Peyer's patch (tissue), 4 donors: ENCODE results near the gene GMCL2. TPM values are rescaled to one million over a fixed set of nuclear protein-coding genes. Genes with fewer than 3 reads are reported as not detected.

Experiments
- DNase-seq, 3 donors: peaks; one replicate each; pipeline ENCODE4 v3.0.0-alpha.2; 2017 to 2019
- H3K27ac ChIP-seq, 4 donors: fragments of 200-600 bp; sonication (generic); one replicate each; pipeline ENCODE4 v1.5.1; 2016 to 2019
- H3K27me3 ChIP-seq, 2 donors: fragments of 200-600 bp; sonication (generic); one replicate each; pipeline ENCODE4 v1.5.1; 2019
- H3K36me3 ChIP-seq, 3 donors: fragments of 200-600 bp; sonication (generic); one replicate each; pipeline ENCODE4 v1.5.1; 2016 to 2019
- H3K4me1 ChIP-seq, 4 donors: fragments of 200-600 bp; sonication (generic); one replicate each; pipeline ENCODE4 v1.5.1; 2016 to 2019
- H3K4me3 ChIP-seq, 4 donors: fragments of 200-600 bp; sonication (generic); 1 replicate in 3 of 4; 2 replicates in 1 of 4; pipeline ENCODE4 v1.5.1; 2016 to 2019; ENCODE audit warnings: mild to moderate bottlenecking in 1 of 4
- H3K9me3 ChIP-seq, 4 donors: fragments of 200-600 bp; sonication (generic); one replicate each; pipeline ENCODE4 v1.5.1; 2016 to 2019; ENCODE audit warnings: mild to moderate bottlenecking in 1 of 4
- CTCF ChIP-seq, 6 experiments: fragments of 450-650 bp in 4 of 6; fragments of 200-600 bp in 2 of 6; sonication (generic) in 1 of 6; IDR thresholded peaks; one replicate each; pipeline ENCODE4 v1.5.1; 2017 to 2019; ENCODE audit warnings: antibody characterized with exemption in 6 of 6, mild to moderate bottlenecking in 3 of 6, moderate library complexity in 1 of 6
- POLR2A ChIP-seq, 2 donors: fragments of 450-650 bp; IDR thresholded peaks; one replicate each; pipeline ENCODE4 v1.5.1; 2017; ENCODE audit warnings: antibody characterized with exemption in 2 of 2, mild to moderate bottlenecking in 2 of 2, moderate library complexity in 2 of 2
- total RNA-seq, 4 donors: library from RNA; depleted of rRNA; stranded (reverse); fragments of >200 nt; gene quantifications; one replicate each; pipeline ENCODE4 v1.1.0, GENCODE V29; 2016

The GMCL2 gene
- total RNA-seq, 4 donors from 2014 or later = not detected

- H3K9me3 ChIP-seq = no peaks in the 10 kb centered on the region
- no peaks in the 10 kb centered on the region for H3K4me1 ChIP-seq
- H3K27me3 ChIP-seq = no peaks in the 10 kb centered on the region
- no peak for DNase-seq
- H3K27ac ChIP-seq = no peak overlapping the region
- no peak overlapping the region for H3K4me3 ChIP-seq
- H3K36me3 ChIP-seq = no peaks in the 10 kb centered on the region
- TF ChIP-seq POLR2A (IDR thresholded peaks at IDR 0.05) (no peak), CTCF (IDR thresholded peaks at IDR 0.05) (no peak)
These were observed 6.9 kb upstream of the GMCL2 start for GRCh38 chr5:178194026-178194425.

- Histone ChIP-seq H3K27me3 (no peaks in the 10 kb centered on the region), H3K4me1 (no peaks in the 10 kb centered on the region), H3K36me3 (no peaks in the 10 kb centered on the region), H3K4me3 (no peak overlapping the region), H3K9me3 (no peaks in the 10 kb centered on the region), H3K27ac (no peak overlapping the region)
- no peak for TF ChIP-seq CTCF (IDR thresholded peaks at IDR 0.05)
- TF ChIP-seq POLR2A (IDR thresholded peaks at IDR 0.05) = no peak
- DNase-seq = no peak
These were observed 6.2 kb upstream of the GMCL2 start for GRCh38 chr5:178193251-178193809.

GRCh38 chr5:178192787-178193186, 5.6 kb upstream of the GMCL2 start:
- H3K4me3 ChIP-seq = no peak overlapping the region
- H3K27ac ChIP-seq = no peak overlapping the region
- H3K4me1 ChIP-seq = no peaks in the 10 kb centered on the region
- no peaks in the 10 kb centered on the region for H3K36me3 ChIP-seq
- TF ChIP-seq CTCF (IDR thresholded peaks at IDR 0.05) (no peak), POLR2A (IDR thresholded peaks at IDR 0.05) (no peak)
- DNase-seq = no peak
- no peaks in the 10 kb centered on the region for H3K27me3 ChIP-seq
- H3K9me3 ChIP-seq = no peaks in the 10 kb centered on the region

- Histone ChIP-seq H3K27me3 (no peaks in the 10 kb centered on the region), H3K9me3 (no peaks in the 10 kb centered on the region), H3K36me3 (no peaks in the 10 kb centered on the region), H3K4me1 (no peaks in the 10 kb centered on the region), H3K27ac (no peak overlapping the region), H3K4me3 (no peak overlapping the region)
- no peak for DNase-seq
- TF ChIP-seq CTCF (IDR thresholded peaks at IDR 0.05) (no peak), POLR2A (IDR thresholded peaks at IDR 0.05) (no peak)
These were observed 5.1 kb upstream of the GMCL2 start for GRCh38 chr5:178192244-178192643.

- no peak overlapping the region for H3K27ac ChIP-seq
- H3K27me3 ChIP-seq = no peaks in the 10 kb centered on the region
- H3K4me1 ChIP-seq = no peaks in the 10 kb centered on the region
- no peak for DNase-seq
- H3K4me3 ChIP-seq = no peak overlapping the region
- no peaks in the 10 kb centered on the region for H3K9me3 ChIP-seq
- no peak for TF ChIP-seq CTCF (IDR thresholded peaks at IDR 0.05)
- no peak for TF ChIP-seq POLR2A (IDR thresholded peaks at IDR 0.05)
- H3K36me3 ChIP-seq = no peaks in the 10 kb centered on the region
These were observed 4.5 kb upstream of the GMCL2 start for GRCh38 chr5:178191661-178192060.

- DNase-seq = no peak
- no peak for TF ChIP-seq CTCF (IDR thresholded peaks at IDR 0.05)
- TF ChIP-seq POLR2A (IDR thresholded peaks at IDR 0.05) = no peak
- no peaks in the 10 kb centered on the region for H3K27me3 ChIP-seq
- H3K4me1 ChIP-seq = no peaks in the 10 kb centered on the region
- no peak overlapping the region for H3K27ac ChIP-seq
- H3K36me3 ChIP-seq = no peaks in the 10 kb centered on the region
- no peak overlapping the region for H3K4me3 ChIP-seq
- H3K9me3 ChIP-seq = no peaks in the 10 kb centered on the region
These were observed 2.3 kb upstream of the GMCL2 start for GRCh38 chr5:178189433-178189832.
